ENCODE results near the gene PRXL2A.

PRXL2A gene

DNA sequence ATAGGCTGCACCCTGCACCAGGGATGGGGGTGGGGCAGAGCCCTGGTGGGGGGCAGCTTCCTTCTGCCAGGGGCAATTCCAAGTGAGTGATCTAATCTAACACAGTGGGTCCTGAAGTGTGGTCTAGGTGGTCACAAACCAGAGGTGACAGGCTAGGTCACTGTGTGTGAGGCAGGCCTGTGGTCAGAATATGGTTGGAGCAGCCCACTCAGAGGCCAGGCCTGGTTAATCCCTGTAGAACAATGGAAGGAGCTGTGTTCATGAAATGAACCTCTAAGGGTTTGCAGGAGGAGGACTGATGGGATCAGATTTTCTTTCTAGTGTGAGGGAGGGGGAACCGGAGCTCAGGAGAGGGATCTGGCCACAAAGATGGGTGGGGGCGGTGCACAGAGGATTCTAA lies 35.8 kb downstream of the PRXL2A start:
- TF ChIP-seq, protein P1, sequence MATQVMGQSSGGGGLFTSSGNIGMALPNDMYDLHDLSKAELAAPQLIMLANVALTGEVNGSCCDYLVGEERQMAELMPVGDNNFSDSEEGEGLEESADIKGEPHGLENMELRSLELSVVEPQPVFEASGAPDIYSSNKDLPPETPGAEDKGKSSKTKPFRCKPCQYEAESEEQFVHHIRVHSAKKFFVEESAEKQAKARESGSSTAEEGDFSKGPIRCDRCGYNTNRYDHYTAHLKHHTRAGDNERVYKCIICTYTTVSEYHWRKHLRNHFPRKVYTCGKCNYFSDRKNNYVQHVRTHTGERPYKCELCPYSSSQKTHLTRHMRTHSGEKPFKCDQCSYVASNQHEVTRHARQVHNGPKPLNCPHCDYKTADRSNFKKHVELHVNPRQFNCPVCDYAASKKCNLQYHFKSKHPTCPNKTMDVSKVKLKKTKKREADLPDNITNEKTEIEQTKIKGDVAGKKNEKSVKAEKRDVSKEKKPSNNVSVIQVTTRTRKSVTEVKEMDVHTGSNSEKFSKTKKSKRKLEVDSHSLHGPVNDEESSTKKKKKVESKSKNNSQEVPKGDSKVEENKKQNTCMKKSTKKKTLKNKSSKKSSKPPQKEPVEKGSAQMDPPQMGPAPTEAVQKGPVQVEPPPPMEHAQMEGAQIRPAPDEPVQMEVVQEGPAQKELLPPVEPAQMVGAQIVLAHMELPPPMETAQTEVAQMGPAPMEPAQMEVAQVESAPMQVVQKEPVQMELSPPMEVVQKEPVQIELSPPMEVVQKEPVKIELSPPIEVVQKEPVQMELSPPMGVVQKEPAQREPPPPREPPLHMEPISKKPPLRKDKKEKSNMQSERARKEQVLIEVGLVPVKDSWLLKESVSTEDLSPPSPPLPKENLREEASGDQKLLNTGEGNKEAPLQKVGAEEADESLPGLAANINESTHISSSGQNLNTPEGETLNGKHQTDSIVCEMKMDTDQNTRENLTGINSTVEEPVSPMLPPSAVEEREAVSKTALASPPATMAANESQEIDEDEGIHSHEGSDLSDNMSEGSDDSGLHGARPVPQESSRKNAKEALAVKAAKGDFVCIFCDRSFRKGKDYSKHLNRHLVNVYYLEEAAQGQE (IDR thresholded peaks at IDR 0.05; ENCODE audit: insufficient read depth in 1 of 2, low read depth in 2 of 2, low read length in 2 of 2): no peak
- TF ChIP-seq POLR2AphosphoS5 (IDR thresholded peaks at IDR 0.05; ENCODE audit: low read depth, low read length) (no peak), FOXP2 (optimal IDR thresholded peaks at IDR 0.05; ENCODE audit: borderline replicate concordance, extremely low read depth, extremely low read length, insufficient read depth) (no peak), SIN3A (IDR thresholded peaks at IDR 0.05; ENCODE audit: borderline replicate concordance, insufficient read depth, low read length) (no peak), TAF1 (IDR thresholded peaks at IDR 0.05; ENCODE audit: borderline replicate concordance, insufficient read depth, low read length) (no peak)

DNA sequence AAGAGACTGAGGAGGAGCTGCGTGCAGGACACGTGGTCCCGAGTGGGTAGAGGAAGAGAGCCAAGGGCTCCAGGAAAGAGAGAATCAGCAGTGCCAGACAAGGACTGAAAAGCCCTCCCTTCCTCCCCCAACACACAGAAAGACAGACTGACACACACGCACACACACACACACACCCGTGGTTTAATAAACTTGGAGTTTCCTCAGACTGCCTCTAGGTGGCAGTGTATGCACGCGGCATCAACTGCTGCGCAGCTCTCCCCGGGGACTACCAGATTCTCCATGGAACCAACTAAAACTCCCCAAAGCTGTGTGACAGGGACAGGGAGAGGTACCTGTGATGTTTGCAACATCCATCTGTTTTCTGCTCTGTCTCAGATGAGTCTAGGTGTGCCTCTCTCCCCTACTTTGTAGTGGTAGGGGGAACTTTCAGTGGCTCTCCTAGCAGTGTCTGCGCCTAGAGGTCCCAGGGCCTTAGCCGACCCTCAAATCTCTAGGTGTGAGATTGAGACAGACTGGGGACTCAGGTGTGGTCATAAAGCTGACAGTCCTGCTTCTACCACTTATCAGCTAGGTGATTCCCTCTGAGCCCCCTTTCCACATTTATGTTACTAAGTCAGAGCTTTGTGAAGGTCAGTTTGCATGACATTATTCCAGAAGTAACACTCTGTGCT lies 36.4 kb downstream of the PRXL2A start:
- TF ChIP-seq TAF1 (IDR thresholded peaks at IDR 0.05; ENCODE audit: borderline replicate concordance, insufficient read depth, low read length): no peak
- no peak for TF ChIP-seq FOXP2 (optimal IDR thresholded peaks at IDR 0.05; ENCODE audit: borderline replicate concordance, extremely low read depth, extremely low read length, insufficient read depth)

DNA sequence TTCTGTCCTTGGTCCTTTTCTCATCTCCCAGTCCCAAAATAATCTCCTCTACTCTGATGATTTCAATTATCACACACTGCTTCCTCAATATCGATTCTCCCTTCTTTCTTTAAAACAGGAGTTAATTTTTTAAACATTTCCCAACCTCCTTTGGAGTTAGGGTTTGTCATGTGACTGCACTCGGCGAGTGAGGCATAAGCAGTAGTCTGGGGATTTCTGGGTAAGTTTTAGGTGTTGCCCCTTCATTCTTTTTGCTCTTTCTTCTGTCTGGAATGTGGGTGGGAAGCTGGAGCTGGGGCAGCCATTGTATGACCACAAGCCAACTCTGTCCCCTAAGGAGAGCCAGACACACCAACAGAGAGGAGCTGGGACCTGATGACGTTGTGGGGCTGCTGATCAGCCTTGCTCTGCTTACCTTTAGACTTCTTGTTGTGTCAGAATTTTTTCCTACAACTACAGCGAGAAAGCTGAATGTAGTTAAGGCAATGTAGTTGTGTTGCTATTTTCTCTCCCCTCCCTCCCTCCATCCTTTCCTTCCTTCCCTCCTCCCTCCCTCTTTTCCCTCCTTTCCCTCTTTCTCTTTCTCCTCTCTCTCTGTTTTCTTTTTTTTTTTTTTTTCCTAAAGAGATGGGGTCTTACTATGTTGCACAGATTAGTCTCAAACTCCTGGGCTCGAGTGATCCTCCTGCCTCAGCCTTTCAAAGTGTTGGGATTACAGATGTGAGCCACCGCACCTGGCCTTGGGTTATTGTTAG lies 39.3 kb downstream of the PRXL2A start:
- TF ChIP-seq FOXP2 (optimal IDR thresholded peaks at IDR 0.05; ENCODE audit: borderline replicate concordance, extremely low read depth, extremely low read length, insufficient read depth) (no peak), TAF1 (IDR thresholded peaks at IDR 0.05; ENCODE audit: borderline replicate concordance, insufficient read depth, low read length) (no peak), SIN3A (IDR thresholded peaks at IDR 0.05; ENCODE audit: borderline replicate concordance, insufficient read depth, low read length) (no peak), POLR2AphosphoS5 (IDR thresholded peaks at IDR 0.05; ENCODE audit: low read depth, low read length) (no peak)
- TF ChIP-seq, protein P1 (IDR thresholded peaks at IDR 0.05; ENCODE audit: insufficient read depth in 1 of 2, low read depth in 2 of 2, low read length in 2 of 2): no peak

DNA sequence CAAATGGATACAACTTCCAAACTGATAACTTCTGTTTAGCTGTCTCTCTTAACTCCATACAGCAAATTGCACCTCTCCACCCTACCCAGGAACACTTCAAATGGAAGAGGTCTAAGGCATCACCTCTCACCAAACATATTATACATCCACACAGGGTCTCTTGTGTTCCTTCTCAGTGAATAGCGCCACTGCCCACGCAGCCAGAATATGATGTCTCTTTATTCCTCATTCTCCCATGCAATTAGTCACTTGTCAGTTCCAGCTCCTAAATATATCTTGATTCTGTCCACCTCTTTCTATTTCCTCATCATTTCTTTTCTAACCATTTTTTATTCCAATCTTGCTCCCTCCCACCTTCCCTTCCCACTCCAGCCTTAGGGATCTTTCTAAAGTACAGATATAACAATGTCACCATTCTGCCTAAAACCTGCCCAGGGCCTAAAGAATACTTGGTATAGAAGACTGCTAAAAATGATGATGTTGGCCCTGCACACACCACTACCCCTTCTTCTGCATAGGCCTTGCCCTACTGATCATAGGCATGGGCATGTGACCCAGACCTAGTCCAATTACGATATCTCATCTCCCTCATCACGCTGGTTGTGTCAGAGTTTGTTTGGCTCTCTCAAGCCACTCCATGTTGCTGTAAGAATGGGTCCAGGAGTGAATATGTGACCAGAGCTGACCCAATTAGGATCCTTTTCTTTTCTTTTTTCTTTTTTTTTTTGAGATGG lies 40.0 kb downstream of the PRXL2A start:
- TF ChIP-seq, protein P1 (IDR thresholded peaks at IDR 0.05; ENCODE audit: insufficient read depth in 1 of 2, low read depth in 2 of 2, low read length in 2 of 2): no peak
- no peak for TF ChIP-seq SIN3A (IDR thresholded peaks at IDR 0.05; ENCODE audit: borderline replicate concordance, insufficient read depth, low read length)
- TF ChIP-seq POLR2AphosphoS5 (IDR thresholded peaks at IDR 0.05; ENCODE audit: low read depth, low read length): no peak
- no peak for TF ChIP-seq TAF1 (IDR thresholded peaks at IDR 0.05; ENCODE audit: borderline replicate concordance, insufficient read depth, low read length)
- TF ChIP-seq FOXP2 (optimal IDR thresholded peaks at IDR 0.05; ENCODE audit: borderline replicate concordance, extremely low read depth, extremely low read length, insufficient read depth): no peak

DNA sequence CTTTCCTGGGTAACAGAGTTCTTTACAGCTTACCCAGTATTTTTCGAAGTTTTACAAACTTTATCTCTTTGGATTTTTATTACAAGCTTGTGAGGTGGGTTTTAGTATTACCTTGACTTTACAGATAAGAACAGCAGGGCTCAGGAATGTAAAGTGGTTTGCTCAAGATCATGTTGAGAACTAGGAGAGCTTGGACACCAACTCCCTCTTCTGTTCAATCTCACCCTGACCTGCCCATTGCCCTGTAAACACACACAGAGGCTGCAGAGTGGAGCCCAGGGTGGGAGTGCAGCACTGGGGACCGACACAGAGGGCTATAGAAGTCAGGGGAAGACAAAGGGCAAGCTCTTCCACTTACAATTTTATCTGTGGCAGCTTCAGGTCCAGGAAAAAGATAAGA lies 41.2 kb downstream of the PRXL2A start:
- no peak for TF ChIP-seq FOXP2 (optimal IDR thresholded peaks at IDR 0.05; ENCODE audit: borderline replicate concordance, extremely low read depth, extremely low read length, insufficient read depth)
- TF ChIP-seq, protein P1 (IDR thresholded peaks at IDR 0.05; ENCODE audit: insufficient read depth in 1 of 2, low read depth in 2 of 2, low read length in 2 of 2): no peak
- no peak for TF ChIP-seq POLR2AphosphoS5 (IDR thresholded peaks at IDR 0.05; ENCODE audit: low read depth, low read length)
- TF ChIP-seq SIN3A (IDR thresholded peaks at IDR 0.05; ENCODE audit: borderline replicate concordance, insufficient read depth, low read length): no peak
- no peak for TF ChIP-seq TAF1 (IDR thresholded peaks at IDR 0.05; ENCODE audit: borderline replicate concordance, insufficient read depth, low read length)
